ENCODE data around the gene CDH4. TPM values are rescaled to one million over a fixed set of nuclear protein-coding genes. Genes with fewer than 3 reads are reported as not detected.

CDH4 gene
- total and polyA plus RNA-seq, 2 of the 4 experiments (the other 2 are of a cell fraction), result 1.6 to 3.5 TPM

DNA sequence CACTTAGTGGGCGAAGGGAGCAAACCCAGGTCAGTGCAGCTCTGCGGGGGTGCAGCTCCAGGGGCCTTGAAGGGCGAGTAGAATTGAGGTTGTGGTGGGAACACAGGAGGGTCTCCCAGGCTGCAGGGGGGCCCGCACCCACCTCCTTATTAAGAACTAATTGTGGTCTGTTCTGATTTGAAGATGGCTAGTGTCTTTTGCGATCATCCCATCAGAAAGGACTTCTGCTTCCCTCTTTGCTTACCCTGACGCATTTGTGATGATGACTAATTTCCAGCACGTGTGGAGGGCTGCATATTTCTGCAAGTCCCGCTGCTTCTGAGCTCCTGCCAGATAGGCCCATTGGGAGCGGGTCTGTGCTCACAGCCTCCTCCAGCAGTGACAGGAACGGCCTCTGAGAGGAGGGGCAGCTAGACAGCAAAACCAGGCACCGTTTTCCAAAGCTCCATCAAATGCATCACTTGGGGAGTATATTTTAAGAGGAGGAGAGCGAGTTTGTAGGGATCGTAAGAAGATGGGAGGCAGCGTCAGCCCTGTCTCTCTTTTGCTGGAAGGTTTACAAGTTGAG is 268.9 kb downstream of the CDH4 start:
- H3K4me1 ChIP-seq (ENCODE audit: control insufficient read depth, insufficient read depth, low read length), result peaks cover 4% of the 10 kb centered on the region; the same call in 1 of the 2 replicates
- H3K14ac ChIP-seq (replicated peaks; ENCODE audit: low read depth, low read length), result no peak overlapping the region
- no peak overlapping the region for H3K56ac ChIP-seq (ENCODE audit: extremely low read depth, insufficient read depth, low read length)
- H4K5ac ChIP-seq (ENCODE audit: low read depth, low read length), result no peak overlapping the region
- ATAC-seq (ENCODE audit: low read depth), result peak; percentile 81
- ChIA-PET CTCF (no interaction called here), POLR2A (ENCODE audit: unreplicated experiment) (no interaction called here)
- H3K36me3 ChIP-seq (ENCODE audit: control insufficient read depth, insufficient read depth, low read length), result no peaks in the 10 kb centered on the region
- no peak overlapping the region for H3K4me2 ChIP-seq (ENCODE audit: low read depth, low read length)
- no peak overlapping the region for H3K23ac ChIP-seq (ENCODE audit: low read depth, low read length)
- peaks cover 4% of the 10 kb centered on the region; the same call in 1 of the 2 replicates for H4K20me1 ChIP-seq (ENCODE audit: insufficient read depth, low read length)
- peak; percentile 89 for DNase-seq
- no peak overlapping the region for H2BK5ac ChIP-seq (ENCODE audit: low read depth, low read length, poor library complexity, severe bottlenecking)
- H3K27me3 ChIP-seq (ENCODE audit: control insufficient read depth, insufficient read depth, low read length), result no peaks in the 10 kb centered on the region
- no peak overlapping the region for H3K4me3 ChIP-seq (ENCODE audit: insufficient read depth, low read depth, low read length)
- H2BK120ac ChIP-seq (ENCODE audit: low read depth, low read length), result no peak overlapping the region
- H2AFZ ChIP-seq (replicated peaks; ENCODE audit: low read length, poor library complexity), result peak overlapping the region; percentile 10
- no TSS peak for BruUV-seq (replicated peaks)
- H2BK20ac ChIP-seq (ENCODE audit: low read depth, low read length), result no peak overlapping the region
- H3K4ac ChIP-seq (ENCODE audit: low read depth, low read length), result no peak overlapping the region
- no peak overlapping the region for H2AK5ac ChIP-seq (ENCODE audit: low read depth, low read length)
- H4K91ac ChIP-seq (ENCODE audit: insufficient read depth, low read depth, low read length), result no peak overlapping the region
- H3K18ac ChIP-seq (ENCODE audit: low read depth, low read length), result no peak overlapping the region
- H2AK9ac ChIP-seq (replicated peaks; ENCODE audit: low read depth, low read length, poor library complexity), result no peak overlapping the region
- H3K9me3 ChIP-seq (ENCODE audit: control insufficient read depth, insufficient read depth, low read length), result no peaks in the 10 kb centered on the region
- H3K79me1 ChIP-seq (ENCODE audit: low read depth in 1 of 2, low read length in 2 of 2), result no peaks in the 10 kb centered on the region; a peak in 1 of 4 replicates
- H4K8ac ChIP-seq (ENCODE audit: low read depth in 2 of 2, low read length in 2 of 2), result no peak overlapping the region
- TF ChIP-seq NFE2L2 (IDR thresholded peaks at IDR 0.05; ENCODE audit: low read depth, low read length), result no peak
- no peak for TF ChIP-seq CHD1 (IDR thresholded peaks at IDR 0.05; ENCODE audit: low read depth, low read length)
- TF ChIP-seq SMC3 (IDR thresholded peaks at IDR 0.05; ENCODE audit: low read depth, low read length), result no peak
- TF ChIP-seq, protein P1, sequence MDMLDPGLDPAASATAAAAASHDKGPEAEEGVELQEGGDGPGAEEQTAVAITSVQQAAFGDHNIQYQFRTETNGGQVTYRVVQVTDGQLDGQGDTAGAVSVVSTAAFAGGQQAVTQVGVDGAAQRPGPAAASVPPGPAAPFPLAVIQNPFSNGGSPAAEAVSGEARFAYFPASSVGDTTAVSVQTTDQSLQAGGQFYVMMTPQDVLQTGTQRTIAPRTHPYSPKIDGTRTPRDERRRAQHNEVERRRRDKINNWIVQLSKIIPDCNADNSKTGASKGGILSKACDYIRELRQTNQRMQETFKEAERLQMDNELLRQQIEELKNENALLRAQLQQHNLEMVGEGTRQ (IDR thresholded peaks at IDR 0.05; ENCODE audit: low read depth, low read length), result peak; percentile 86
- TF ChIP-seq FOS (IDR thresholded peaks at IDR 0.05; ENCODE audit: low read depth, low read length), result peak; percentile 61
- peak; percentile 12; the same call in 1 of the 2 replicates for TF ChIP-seq RAD21 (IDR thresholded peaks at IDR 0.05; ENCODE audit: low read length)
- TF ChIP-seq MXI1 (IDR thresholded peaks at IDR 0.05; ENCODE audit: borderline replicate concordance, low read depth, low read length), result peak; percentile 52; the same call in 1 of the 2 replicates
- peak; percentile 99 for TF ChIP-seq BHLHE40 (IDR thresholded peaks at IDR 0.05; ENCODE audit: low read depth, low read length)
- no peak overlapping the region for H2BK15ac ChIP-seq (ENCODE audit: low read depth, low read length)
- WGBS, 2 experiments (ENCODE audit: extremely low coverage in 2 of 2, insufficient read length in 1 of 2), result 60% methylated on average over 2 of the region's 14 CpGs; no CpG with 5 or more reads in 1 of the 2 experiments
- intact Hi-C loops (cut with micrococcal nuclease), result no loop called here
- no peaks in the 10 kb centered on the region; the same call in 1 of the 2 replicates for H3K9me1 ChIP-seq (ENCODE audit: insufficient read depth, low read length)
- H3K27ac ChIP-seq (ENCODE audit: insufficient read depth, low read length), result no peak overlapping the region
- in situ Hi-C loops (cut with MboI; ENCODE audit: low sequenced_read_pairs), result no loop called here
- no peak overlapping the region for H3K9ac ChIP-seq (ENCODE audit: low read depth, low read length)
- dilution Hi-C loops (cut with HindIII; ENCODE audit: low sequenced_read_pairs, unreplicated experiment), result no loop called here

Data from IMR-90 (cell line).